ENCODE measurements around the gene WDR76.

GRCh38 chr15:43893956-43894355 lies 67.2 kb downstream of the WDR76 start:
- TF ChIP-seq CTCF (IDR thresholded peaks at IDR 0.05; ENCODE audit: insufficient read depth, low read depth, low read length) (no peak), EZH2 (IDR thresholded peaks at IDR 0.05; ENCODE audit: insufficient read depth, low read length) (no peak)
